ENCODE results near the gene C3orf80.

- no peak for TF ChIP-seq POLR2AphosphoS5 (IDR thresholded peaks at IDR 0.05; ENCODE audit: borderline replicate concordance, low read depth, low read length)
- no peak for TF ChIP-seq EZH2 (IDR thresholded peaks at IDR 0.05)
These were observed 30.8 kb upstream of the C3orf80 start for GRCh38 chr3:160194438-160194837.

Data from SK-N-MC (cell line).